HG03520 (cell line): ENCODE results near the gene EIF4EBP3.

Source experiments
- ATAC-seq: cut with Tn5 transposase; IDR thresholded peaks from one replicate; pipeline ENCODE4 v1.9.1; 2021; ENCODE audit warnings: mild to moderate bottlenecking, moderate library complexity; ENCODE audit not compliant: unreplicated experiment

EIF4EBP3 gene

GRCh38 chr5:140547508-140548299, at the start of gene EIF4EBP3:
TSS of gene EIF4EBP3 (plus strand) at chr5:140547662. CDS start at chr5:140547738, 76 bp downstream.
- ATAC-seq = peak; percentile 99

- ATAC-seq = no peak
Measured at GRCh38 chr5:140497897-140498296, 49.6 kb upstream of the EIF4EBP3 start.

GRCh38 chr5:140498591-140498990, 48.9 kb upstream of the EIF4EBP3 start:
- ATAC-seq = no peak

GRCh38 chr5:140502834-140503233, 44.6 kb upstream of the EIF4EBP3 start:
- no peak for ATAC-seq

GRCh38 chr5:140509898-140510297, 37.6 kb upstream of the EIF4EBP3 start:
- no peak for ATAC-seq

- ATAC-seq = no peak
Measured at GRCh38 chr5:140513124-140513523, 34.3 kb upstream of the EIF4EBP3 start.

- no peak for ATAC-seq
Measured at GRCh38 chr5:140524003-140524402, 23.5 kb upstream of the EIF4EBP3 start.

GRCh38 chr5:140540227-140540626, 7.2 kb upstream of the EIF4EBP3 start:
- no peak for ATAC-seq

GRCh38 chr5:140542972-140543371, 4.5 kb upstream of the EIF4EBP3 start:
- ATAC-seq = no peak

GRCh38 chr5:140544986-140545385, 2.5 kb upstream of the EIF4EBP3 start:
- no peak for ATAC-seq

- no peak for ATAC-seq
Measured at GRCh38 chr5:140545606-140546005, 1.9 kb upstream of the EIF4EBP3 start.

- no peak for ATAC-seq
Measured at GRCh38 chr5:140546851-140547507, 483 bp upstream of the EIF4EBP3 start.

GRCh38 chr5:140548300-140548688, 832 bp downstream of the EIF4EBP3 start:
- ATAC-seq = no peak

- no peak for ATAC-seq
Measured at GRCh38 chr5:140548791-140549190, 1.3 kb downstream of the EIF4EBP3 start.

- no peak for ATAC-seq
Measured at GRCh38 chr5:140549237-140550144, 2.0 kb downstream of the EIF4EBP3 start.

- no peak for ATAC-seq
Measured at GRCh38 chr5:140550147-140551079, 3.0 kb downstream of the EIF4EBP3 start.

- no peak for ATAC-seq
Measured at GRCh38 chr5:140551872-140552271, 4.4 kb downstream of the EIF4EBP3 start.

- no peak for ATAC-seq
Measured at GRCh38 chr5:140553657-140554056, 6.2 kb downstream of the EIF4EBP3 start.

- ATAC-seq = no peak
Measured at GRCh38 chr5:140554454-140554853, 7.0 kb downstream of the EIF4EBP3 start.

GRCh38 chr5:140555747-140556312, 8.4 kb downstream of the EIF4EBP3 start:
- no peak for ATAC-seq
